WERI-Rb-1 (cell line): Measurements from ENCODE around the gene MAP2K6.

Source experiments
- DNase-seq: peaks from one replicate; pipeline ENCODE4 v3.0.0-alpha.2; 2020
- H3K27ac ChIP-seq: fragments of 250-450 bp; sonication (Bioruptor Pico); 2 replicates; pipeline ENCODE4 v1.5.1; 2020; ENCODE audit warnings: mild to moderate bottlenecking, moderate library complexity
- H3K27me3 ChIP-seq: fragments of 250-450 bp; sonication (Bioruptor Pico); 2 replicates; pipeline ENCODE4 v1.5.1; 2021; ENCODE audit warnings: mild to moderate bottlenecking, low read depth, moderate library complexity; ENCODE audit not compliant: insufficient read depth, severe bottlenecking
- H3K36me3 ChIP-seq: fragments of 250-450 bp; sonication (Bioruptor Pico); 2 replicates; pipeline ENCODE4 v1.5.1; 2020; ENCODE audit warnings: mild to moderate bottlenecking, moderate library complexity
- H3K4me3 ChIP-seq: 2 replicates; pipeline ENCODE4 v1.5.1; 2011; ENCODE audit warnings: low read depth, mild to moderate bottlenecking, control low read depth, low read length
- H3K9me3 ChIP-seq: fragments of 250-450 bp; sonication (Bioruptor Pico); 2 replicates; pipeline ENCODE4 v1.5.1; 2021; ENCODE audit warnings: mild to moderate bottlenecking, moderate library complexity; ENCODE audit not compliant: severe bottlenecking
- TF ChIP-seq, protein P1 (sequence below): IDR thresholded peaks from 2 replicates; pipeline ENCODE4 v1.5.1; 2011; ENCODE audit warnings: low read depth, mild to moderate bottlenecking, control low read depth, inconsistent platforms, low read length

The MAP2K6 gene

DNA sequence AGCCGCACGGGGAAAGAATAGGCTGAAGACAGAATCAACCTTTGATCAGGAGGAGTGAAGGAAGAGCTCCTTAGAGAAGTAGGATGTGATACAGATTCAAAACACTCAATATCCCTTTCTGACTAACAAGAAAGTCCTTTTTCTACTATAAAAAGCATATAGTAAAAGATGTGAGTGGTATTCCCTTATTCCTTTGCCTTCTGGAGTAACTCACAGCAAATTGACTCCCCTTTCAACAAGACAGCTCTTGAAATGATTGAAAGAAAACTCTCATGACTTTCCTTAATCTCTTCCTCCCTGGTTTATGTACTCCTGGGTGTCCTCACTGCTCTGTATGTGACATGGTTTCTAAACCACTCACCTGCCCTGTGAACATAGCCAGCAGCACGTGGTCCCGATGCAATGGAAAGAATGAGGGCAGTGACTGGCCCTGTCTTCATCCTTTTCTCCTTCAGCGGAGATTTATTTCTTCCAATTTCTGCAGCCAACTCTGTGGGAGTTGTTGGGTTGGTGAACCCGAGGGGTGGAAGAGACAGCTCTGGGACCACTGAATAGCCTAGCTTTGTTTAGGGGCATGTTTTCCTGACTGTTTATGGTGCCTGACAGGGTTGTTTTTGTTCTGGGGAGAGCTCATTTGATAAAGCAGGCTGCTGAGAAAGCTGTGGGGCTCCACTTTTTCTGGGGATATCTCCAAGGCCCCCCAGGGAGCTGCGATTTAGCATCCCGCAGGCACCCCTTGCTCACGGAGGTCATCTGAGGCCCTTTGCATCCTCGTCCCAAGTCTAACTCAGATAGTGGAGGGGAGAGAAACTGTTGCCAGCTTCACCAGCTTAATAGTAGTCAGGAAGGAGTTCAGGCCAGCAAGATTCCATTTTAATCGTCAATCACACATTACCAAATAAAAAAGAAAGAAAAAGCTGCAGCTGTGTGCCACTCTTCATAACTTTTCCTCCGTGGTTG lies 46.7 kb downstream of the MAP2K6 start:
- Histone ChIP-seq H3K9me3 (no peaks in the 10 kb centered on the region), H3K27me3 (no peaks in the 10 kb centered on the region), H3K27ac (no peak overlapping the region), H3K36me3 (no peaks in the 10 kb centered on the region), H3K4me3 (no peak overlapping the region)
- TF ChIP-seq, protein P1, sequence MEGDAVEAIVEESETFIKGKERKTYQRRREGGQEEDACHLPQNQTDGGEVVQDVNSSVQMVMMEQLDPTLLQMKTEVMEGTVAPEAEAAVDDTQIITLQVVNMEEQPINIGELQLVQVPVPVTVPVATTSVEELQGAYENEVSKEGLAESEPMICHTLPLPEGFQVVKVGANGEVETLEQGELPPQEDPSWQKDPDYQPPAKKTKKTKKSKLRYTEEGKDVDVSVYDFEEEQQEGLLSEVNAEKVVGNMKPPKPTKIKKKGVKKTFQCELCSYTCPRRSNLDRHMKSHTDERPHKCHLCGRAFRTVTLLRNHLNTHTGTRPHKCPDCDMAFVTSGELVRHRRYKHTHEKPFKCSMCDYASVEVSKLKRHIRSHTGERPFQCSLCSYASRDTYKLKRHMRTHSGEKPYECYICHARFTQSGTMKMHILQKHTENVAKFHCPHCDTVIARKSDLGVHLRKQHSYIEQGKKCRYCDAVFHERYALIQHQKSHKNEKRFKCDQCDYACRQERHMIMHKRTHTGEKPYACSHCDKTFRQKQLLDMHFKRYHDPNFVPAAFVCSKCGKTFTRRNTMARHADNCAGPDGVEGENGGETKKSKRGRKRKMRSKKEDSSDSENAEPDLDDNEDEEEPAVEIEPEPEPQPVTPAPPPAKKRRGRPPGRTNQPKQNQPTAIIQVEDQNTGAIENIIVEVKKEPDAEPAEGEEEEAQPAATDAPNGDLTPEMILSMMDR: no peak
- no peak for DNase-seq

DNA sequence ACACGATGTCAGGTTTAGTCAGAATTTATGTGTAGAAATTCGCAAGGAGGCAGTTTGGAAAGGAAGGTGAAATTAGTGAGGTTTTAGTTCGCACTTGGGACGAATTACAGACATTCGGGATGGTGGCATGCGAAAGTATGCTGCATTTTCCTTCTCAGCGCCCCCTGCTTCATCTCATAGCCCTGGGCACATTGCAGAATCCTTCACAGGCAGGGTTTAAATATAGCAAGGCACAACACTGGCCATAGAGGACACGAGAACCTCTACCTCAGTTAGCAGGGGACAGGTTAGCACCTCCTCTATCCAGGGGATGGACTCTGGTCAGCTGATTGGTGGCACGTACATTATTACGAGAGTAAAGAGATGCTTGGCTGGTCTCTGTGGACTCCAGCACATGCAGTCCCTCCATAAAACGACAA lies 47.5 kb downstream of the MAP2K6 start:
- no peaks in the 10 kb centered on the region for H3K9me3 ChIP-seq
- no peaks in the 10 kb centered on the region for H3K27me3 ChIP-seq
- H3K4me3 ChIP-seq: no peak overlapping the region
- H3K36me3 ChIP-seq: no peaks in the 10 kb centered on the region
- TF ChIP-seq, protein P1: no peak
- no peak overlapping the region for H3K27ac ChIP-seq
- no peak for DNase-seq

DNA sequence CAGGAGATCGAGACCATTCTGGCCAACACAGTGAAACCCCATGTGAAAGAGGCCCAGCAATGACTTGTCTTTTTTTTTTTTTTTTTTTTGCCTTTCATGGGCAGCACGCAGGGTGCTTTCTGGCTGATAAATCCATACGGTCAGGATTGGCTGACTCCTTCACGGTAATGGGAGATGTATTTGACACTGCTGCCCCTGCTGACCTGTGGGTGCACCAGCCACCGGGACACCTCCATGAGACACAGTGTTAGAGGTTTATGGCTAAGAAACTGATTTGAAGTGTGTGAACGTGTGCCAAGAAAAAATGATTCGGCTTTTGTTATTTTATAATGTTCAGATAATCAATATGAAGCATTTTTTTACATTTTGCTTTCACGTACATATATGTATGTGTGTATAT lies 48.4 kb downstream of the MAP2K6 start:
- DNase-seq: no peak
- TF ChIP-seq, protein P1: no peak
- no peaks in the 10 kb centered on the region for H3K27me3 ChIP-seq
- H3K4me3 ChIP-seq: no peak overlapping the region
- H3K9me3 ChIP-seq: no peaks in the 10 kb centered on the region
- H3K27ac ChIP-seq: no peak overlapping the region
- H3K36me3 ChIP-seq: no peaks in the 10 kb centered on the region

GRCh38 chr17:69466451-69466850 lies 52.0 kb downstream of the MAP2K6 start:
- peak overlapping the region; percentile 70 for H3K27ac ChIP-seq
- H3K9me3 ChIP-seq: peaks cover 3% of the 10 kb centered on the region
- no peaks in the 10 kb centered on the region for H3K27me3 ChIP-seq
- no peak overlapping the region for H3K4me3 ChIP-seq
- DNase-seq: no peak
- no peaks in the 10 kb centered on the region for H3K36me3 ChIP-seq
- TF ChIP-seq, protein P1: no peak

DNA sequence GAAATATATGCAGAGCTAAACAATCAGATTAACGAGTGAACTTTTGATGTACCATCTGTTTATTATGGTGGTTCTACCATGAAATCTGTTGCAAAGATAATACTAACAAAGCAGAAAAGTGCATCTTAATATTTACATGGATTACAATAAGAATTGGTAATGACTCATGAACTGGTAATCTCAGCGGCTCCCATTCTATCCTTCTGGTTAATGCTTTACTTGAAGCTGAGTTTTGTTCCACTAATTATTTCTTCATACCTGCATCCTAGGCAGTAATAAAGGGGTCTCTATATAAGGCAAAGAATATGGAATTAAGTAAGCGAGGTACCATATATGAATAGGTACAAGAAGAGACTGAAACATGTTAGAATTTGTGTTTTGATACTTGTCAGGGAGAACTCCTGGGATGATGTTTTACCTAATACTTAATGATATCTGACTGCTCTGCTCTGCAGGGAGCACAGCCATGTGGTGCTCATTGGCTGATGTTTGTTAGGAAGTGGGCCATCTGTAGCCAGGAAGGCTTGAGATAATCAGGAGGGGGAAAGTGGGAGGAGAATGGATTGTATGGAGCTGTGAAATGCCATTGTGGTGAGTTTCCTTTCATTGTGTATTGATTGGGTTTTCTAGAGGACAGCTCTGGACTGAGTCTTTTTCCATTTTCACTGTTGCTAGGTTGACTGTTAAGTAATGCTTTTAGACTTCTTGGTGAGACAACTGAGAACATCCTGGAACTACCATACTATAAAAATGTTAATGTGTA lies 52.6 kb downstream of the MAP2K6 start:
- TF ChIP-seq, protein P1: no peak
- peak; percentile 85 for DNase-seq
- Histone ChIP-seq H3K4me3 (no peak overlapping the region), H3K36me3 (no peaks in the 10 kb centered on the region), H3K27me3 (no peaks in the 10 kb centered on the region), H3K27ac (peak overlapping the region; percentile 70), H3K9me3 (peaks cover 3% of the 10 kb centered on the region)
